NCI-H2107 treated with DMSO at 0.1 percent for 48 hours (cell line): ENCODE results near the gene RTP3.
"Not testable (repeated sequence)": the region's sequence is repeated elsewhere in the genome, so short reads cannot be mapped to it uniquely, and the experiment has no call there.

ENCODE experiments used
- DNase-seq: peaks from one replicate; lab custom pipeline; 2025; ENCODE audit not compliant: unreplicated experiment; lab: John Stamatoyannopoulos, UW

The RTP3 gene

GRCh38 chr3:46490338-46491084 is 7.3 kb upstream of the RTP3 start:
- DNase-seq, result no peak

- no peak for DNase-seq
Measured at GRCh38 chr3:46491089-46492070, 6.4 kb upstream of the RTP3 start.

GRCh38 chr3:46492890-46493547 is 4.8 kb upstream of the RTP3 start:
- DNase-seq, result no peak

- not testable (repeated sequence) for DNase-seq
Measured at GRCh38 chr3:46494491-46494890, 3.3 kb upstream of the RTP3 start.

- DNase-seq, result no peak
Measured at GRCh38 chr3:46495901-46496456, 1.8 kb upstream of the RTP3 start.

GRCh38 chr3:46496746-46497555 is 825 bp upstream of the RTP3 start:
- DNase-seq, result no peak

- no peak for DNase-seq
Measured at GRCh38 chr3:46498916-46499519, 1.2 kb downstream of the RTP3 start.

GRCh38 chr3:46500656-46501635 is 3.2 kb downstream of the RTP3 start:
- no peak for DNase-seq

- no peak for DNase-seq
Measured at GRCh38 chr3:46501702-46502101, 3.9 kb downstream of the RTP3 start.

GRCh38 chr3:46503200-46503874 is 5.6 kb downstream of the RTP3 start:
- no peak for DNase-seq

GRCh38 chr3:46504789-46505188 is 7.0 kb downstream of the RTP3 start:
- DNase-seq, result no peak

GRCh38 chr3:46505953-46506352 is 8.2 kb downstream of the RTP3 start:
- DNase-seq, result no peak

GRCh38 chr3:46506526-46506925 is 8.8 kb downstream of the RTP3 start:
- DNase-seq, result no peak

- no peak for DNase-seq
Measured at GRCh38 chr3:46508850-46509591, 11.2 kb downstream of the RTP3 start.

GRCh38 chr3:46509661-46510187 is 11.9 kb downstream of the RTP3 start:
- DNase-seq, result no peak

- DNase-seq, result no peak
Measured at GRCh38 chr3:46512191-46512749, 14.5 kb downstream of the RTP3 start.

GRCh38 chr3:46516521-46516920 is 18.7 kb downstream of the RTP3 start:
- DNase-seq, result no peak
